HCT116 (cell line): ENCODE measurements around the gene APOBEC3B. TPM values are rescaled to one million over a fixed set of nuclear protein-coding genes. Genes with fewer than 3 reads are reported as not detected.

Source experiments
- ATAC-seq: fragments of 200-7000 bp; cut with Tn5 transposase; 2 replicates; pipeline ENCODE4 v1.9.1; 2020; ENCODE audit warnings: mild to moderate bottlenecking, moderate library complexity
- BruUV-seq: library from RNA; stranded (reverse); fragments of 400-500 nt; replicated peaks from 2 replicates; lab custom pipeline; 2021; lab: Mats Ljungman, UMichigan
- CTCF ChIA-PET: fragments of 300-600 bp; sonication (Branson Sonifier 250); formaldehyde crosslinking; loops from one replicate; lab custom pipeline; 2021; ENCODE audit warnings: antibody characterized with exemption; lab: Charles Lee
- POLR2A ChIA-PET: fragments of 300-600, 350-600 bp; sonication (Branson Sonifier 250); formaldehyde crosslinking; loops from one replicate; lab custom pipeline; 2021; ENCODE audit warnings: antibody characterized with exemption; lab: Charles Lee
- RAD21 ChIA-PET, 2 experiments: fragments of 300-600 bp; sonication (Branson Sonifier 250); formaldehyde crosslinking; loops; one replicate each; lab custom pipeline; 2023; ENCODE audit warnings: low total read pairs in 2 of 2; ENCODE audit not compliant: uncharacterized antibody in 2 of 2, unreplicated experiment in 2 of 2, low non-redundant PET in 1 of 2; lab: Charles Lee
- DNase-seq: peaks from one replicate; pipeline ENCODE4 v3.0.0-alpha.2; 2010; ENCODE audit warnings: low read depth, low spot score
- H2AFZ ChIP-seq: fragments of 200-600 bp; shearing (Covaris generic), sonication (generic); 2 replicates; pipeline ENCODE4 v1.6.1; 2017; ENCODE audit warnings: low read depth, mixed run types, mixed read lengths, antibody characterized with exemption, low read length; ENCODE audit not compliant: poor library complexity, severe bottlenecking
- H3K27ac ChIP-seq: 2 replicates; pipeline ENCODE4 v1.5.1; 2012; ENCODE audit warnings: low read depth, low read length
- H3K27me3 ChIP-seq: fragments of 200-600 bp; sonication (generic); 2 replicates; pipeline ENCODE4 v1.6.1; 2016; ENCODE audit warnings: mixed run types, low read length, mixed read lengths; ENCODE audit not compliant: insufficient read depth
- H3K36me3 ChIP-seq, 2 experiments: fragments of 200-500 bp in 1 of 2; fragments of 200-600 bp in 1 of 2; sonication (Bioruptor generic) in 1 of 2; sonication (generic) in 1 of 2; 2 replicates each; pipeline versions ENCODE4 v1.5.1 to v1.6.1; 2014 to 2016; ENCODE audit warnings: low read length in 2 of 2, inconsistent platforms in 1 of 2, mixed read lengths in 1 of 2, mixed run types in 1 of 2; ENCODE audit not compliant: insufficient read depth in 2 of 2, control insufficient read depth in 1 of 2
- H3K4me1 ChIP-seq, 2 experiments: fragments of 200-600 bp in 1 of 2; sonication (generic) in 1 of 2; 2 replicates each; pipeline versions ENCODE4 v1.5.1 to v1.6.1; 2012 to 2017; ENCODE audit warnings: low read length in 2 of 2, inconsistent platforms in 1 of 2, mild to moderate bottlenecking in 1 of 2, mixed read lengths in 1 of 2, mixed run types in 1 of 2, moderate library complexity in 1 of 2; ENCODE audit not compliant: insufficient read depth in 2 of 2, control insufficient read depth in 1 of 2
- H3K4me2 ChIP-seq: fragments of 200-600 bp; sonication (generic); 2 replicates; pipeline ENCODE4 v1.6.1; 2017; ENCODE audit warnings: mixed run types, low read length, mixed read lengths
- H3K4me3 ChIP-seq, 2 experiments: fragments of 200-600 bp in 1 of 2; sonication (generic) in 1 of 2; replicated peaks in 1 of 2; 2 replicates each; pipeline ENCODE4 v1.5.1; 2011 to 2016; ENCODE audit warnings: low read length in 2 of 2, control low read depth in 1 of 2, low read depth in 1 of 2, mild to moderate bottlenecking in 1 of 2, mixed read lengths in 1 of 2, mixed run types in 1 of 2
- H3K79me2 ChIP-seq: fragments of 200-600 bp; sonication (generic); 2 replicates; pipeline ENCODE4 v1.6.1; 2017; ENCODE audit warnings: mild to moderate bottlenecking, mixed run types, low read length, moderate library complexity, mixed read lengths; ENCODE audit not compliant: insufficient read depth
- H3K9ac ChIP-seq: fragments of 200-600 bp; sonication (generic); 2 replicates; pipeline ENCODE4 v1.6.1; 2016; ENCODE audit warnings: low read length, mixed read lengths
- H3K9me2 ChIP-seq: fragments of 200-600 bp; sonication (generic), shearing (Covaris generic); 2 replicates; pipeline ENCODE4 v1.6.1; 2017; ENCODE audit warnings: mixed run types, mild to moderate bottlenecking, moderate library complexity; ENCODE audit not compliant: insufficient read depth
- H3K9me3 ChIP-seq, 2 experiments: fragments of 200-500 bp in 1 of 2; fragments of 200-600 bp in 1 of 2; sonication (Bioruptor generic) in 1 of 2; sonication (generic) in 1 of 2; 2 replicates each; pipeline ENCODE4 v1.6.1; 2014 to 2017; ENCODE audit warnings: low read length in 2 of 2, mixed read lengths in 2 of 2, inconsistent platforms in 1 of 2, low read depth in 1 of 2, mild to moderate bottlenecking in 1 of 2, mixed run types in 1 of 2, moderate library complexity in 1 of 2; ENCODE audit not compliant: control insufficient read depth in 1 of 2, insufficient read depth in 1 of 2
- H4K20me1 ChIP-seq: fragments of 200-600 bp; sonication (generic), shearing (Covaris generic); 2 replicates; pipeline ENCODE4 v1.6.1; 2017; ENCODE audit warnings: mixed run types, mild to moderate bottlenecking, moderate library complexity; ENCODE audit not compliant: insufficient read depth
- CBX3 ChIP-seq: IDR thresholded peaks from 2 replicates; pipeline ENCODE4 v1.6.1; 2012; ENCODE audit warnings: low read depth
- CEBPB ChIP-seq: IDR thresholded peaks from 2 replicates; pipeline ENCODE4 v1.6.1; 2012; ENCODE audit warnings: low read depth
- ELF1 ChIP-seq: IDR thresholded peaks from 2 replicates; pipeline ENCODE4 v1.6.1; 2012; ENCODE audit warnings: low read depth, borderline replicate concordance
- EZH2phosphoT487 ChIP-seq: fragments of 200-600 bp; IDR thresholded peaks from 2 replicates; pipeline ENCODE4 v1.6.1; 2018; ENCODE audit warnings: antibody characterized with exemption, borderline replicate concordance
- FOSL1 ChIP-seq: IDR thresholded peaks from 2 replicates; pipeline ENCODE4 v1.6.1; 2012; ENCODE audit warnings: low read depth
- JUND ChIP-seq: IDR thresholded peaks from 2 replicates; pipeline ENCODE4 v1.6.1; 2012
- POLR2A ChIP-seq: IDR thresholded peaks from 2 replicates; pipeline ENCODE4 v1.7.0; 2011; ENCODE audit warnings: borderline replicate concordance; ENCODE audit not compliant: insufficient read depth, insufficient read length; ENCODE audit errors: extremely low read depth
- POLR2AphosphoS5 ChIP-seq: IDR thresholded peaks from 2 replicates; pipeline ENCODE4 v1.6.1; 2011; ENCODE audit warnings: mild to moderate bottlenecking, low read depth, low read length, moderate library complexity
- SIN3A ChIP-seq: IDR thresholded peaks from 2 replicates; pipeline ENCODE4 v1.6.1; 2012; ENCODE audit warnings: low read depth
- SP1 ChIP-seq: IDR thresholded peaks from 2 replicates; pipeline ENCODE4 v1.6.1; 2012; ENCODE audit warnings: low read depth
- SRF ChIP-seq: IDR thresholded peaks from 2 replicates; pipeline ENCODE4 v1.6.1; 2012; ENCODE audit warnings: low read depth
- ZFX ChIP-seq: fragments of 450-650 bp; IDR thresholded peaks from 2 replicates; pipeline ENCODE4 v1.6.1; 2017
- ZNF274 ChIP-seq: fragments of 200-500 bp; sonication (Bioruptor generic); IDR thresholded peaks from 2 replicates; pipeline ENCODE4 v1.6.1; 2014; ENCODE audit warnings: mild to moderate bottlenecking, low read depth, low read length, inconsistent platforms
- intact Hi-C: fragments of 100-400 bp; cut with micrococcal nuclease; formaldehyde crosslinking; loops from 2 replicates; pipeline ENCODE4 v1.10.0; 2022
- total RNA-seq: library from RNA; stranded (reverse); gene quantifications from one replicate; pipeline ENCODE4 v1.2.1, GENCODE V29; 2021; ENCODE audit not compliant: unreplicated experiment
- TF ChIP-seq, protein P1 (sequence below): IDR thresholded peaks from 2 replicates; pipeline ENCODE4 v1.6.1; 2012
- TF ChIP-seq, protein P2 (sequence below), 3 experiments: fragments of 200-600 bp in 1 of 3; sonication (generic) in 1 of 3; IDR thresholded peaks in 2 of 3; conservative IDR thresholded peaks in 1 of 3; 2 replicates each; pipeline ENCODE4 v1.5.1; 2012 to 2017; ENCODE audit warnings: low read depth in 2 of 3, low read length in 2 of 3, antibody characterized with exemption in 1 of 3, borderline replicate concordance in 1 of 3, control low read depth in 1 of 3, mild to moderate bottlenecking in 1 of 3, mixed read lengths in 1 of 3, mixed run types in 1 of 3, moderate library complexity in 1 of 3; ENCODE audit not compliant: insufficient read depth in 1 of 3
- TF ChIP-seq, protein P3 (sequence below): IDR thresholded peaks from 2 replicates; pipeline ENCODE4 v1.6.1; 2011; ENCODE audit warnings: mild to moderate bottlenecking, low read length, moderate library complexity; ENCODE audit not compliant: insufficient replicate concordance; ENCODE audit errors: extremely low read depth
- TF ChIP-seq, protein P4 (sequence below): IDR thresholded peaks from 2 replicates; pipeline ENCODE4 v1.6.1; 2012
- TF ChIP-seq, protein P5 (sequence below): IDR thresholded peaks from 2 replicates; pipeline ENCODE4 v1.6.1; 2012; ENCODE audit warnings: low read depth

Gene APOBEC3B
- total RNA-seq, 1 experiment from 2014 or later, result 10.3 TPM

DNA sequence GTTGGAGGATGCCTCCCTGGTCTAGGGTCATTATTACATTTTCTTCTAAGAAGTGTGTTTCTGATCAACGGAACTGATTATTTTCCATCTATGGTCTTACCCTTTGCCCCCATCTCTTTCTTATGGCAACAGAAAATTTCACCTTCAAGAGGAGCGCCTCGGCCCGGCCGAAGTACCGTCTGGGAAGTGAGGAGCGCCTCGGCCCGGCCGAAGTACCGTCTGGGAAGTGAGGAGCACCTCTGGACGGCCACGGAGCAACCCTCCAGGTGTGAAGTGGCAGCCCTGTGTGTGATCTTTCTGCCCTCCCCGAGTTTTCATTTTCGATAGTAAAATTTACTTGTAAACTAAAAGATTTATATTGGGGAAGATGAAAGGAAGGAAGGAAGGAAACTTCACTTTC lies 28.8 kb downstream of the APOBEC3B start:
- Histone ChIP-seq H3K79me2 (peaks cover 11% of the 10 kb centered on the region), H3K27ac (no peak overlapping the region), H3K4me3 (no peak overlapping the region), H3K9me3 (no peaks in the 10 kb centered on the region), H2AFZ (no peak overlapping the region), H3K4me2 (no peak overlapping the region), H3K9me2 (no peaks in the 10 kb centered on the region), H3K9ac (no peak overlapping the region), H3K4me1 (peaks cover 3 to 22% of the 10 kb centered on the region in 2 experiments; a peak in 3 of 4 replicates), H4K20me1 (no peaks in the 10 kb centered on the region), H3K27me3 (no peaks in the 10 kb centered on the region), H3K36me3 (no peaks in the 10 kb centered on the region)
- intact Hi-C loops, result no loop called here
- DNase-seq (no peak), ATAC-seq (no peak)
- CTCF ChIA-PET, result no interaction called here
- POLR2A ChIA-PET, result no interaction called here
- TF ChIP-seq ZFX (no peak), FOSL1 (no peak), SIN3A (no peak), JUND (no peak), CEBPB (no peak), SRF (no peak), CBX3 (no peak), EZH2phosphoT487 (no peak), POLR2A (no peak), ZNF274 (no peak), ELF1 (no peak), POLR2AphosphoS5 (no peak), SP1 (no peak)
- TF ChIP-seq, protein P1, sequence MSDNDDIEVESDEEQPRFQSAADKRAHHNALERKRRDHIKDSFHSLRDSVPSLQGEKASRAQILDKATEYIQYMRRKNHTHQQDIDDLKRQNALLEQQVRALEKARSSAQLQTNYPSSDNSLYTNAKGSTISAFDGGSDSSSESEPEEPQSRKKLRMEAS, result no peak
- TF ChIP-seq, protein P2, sequence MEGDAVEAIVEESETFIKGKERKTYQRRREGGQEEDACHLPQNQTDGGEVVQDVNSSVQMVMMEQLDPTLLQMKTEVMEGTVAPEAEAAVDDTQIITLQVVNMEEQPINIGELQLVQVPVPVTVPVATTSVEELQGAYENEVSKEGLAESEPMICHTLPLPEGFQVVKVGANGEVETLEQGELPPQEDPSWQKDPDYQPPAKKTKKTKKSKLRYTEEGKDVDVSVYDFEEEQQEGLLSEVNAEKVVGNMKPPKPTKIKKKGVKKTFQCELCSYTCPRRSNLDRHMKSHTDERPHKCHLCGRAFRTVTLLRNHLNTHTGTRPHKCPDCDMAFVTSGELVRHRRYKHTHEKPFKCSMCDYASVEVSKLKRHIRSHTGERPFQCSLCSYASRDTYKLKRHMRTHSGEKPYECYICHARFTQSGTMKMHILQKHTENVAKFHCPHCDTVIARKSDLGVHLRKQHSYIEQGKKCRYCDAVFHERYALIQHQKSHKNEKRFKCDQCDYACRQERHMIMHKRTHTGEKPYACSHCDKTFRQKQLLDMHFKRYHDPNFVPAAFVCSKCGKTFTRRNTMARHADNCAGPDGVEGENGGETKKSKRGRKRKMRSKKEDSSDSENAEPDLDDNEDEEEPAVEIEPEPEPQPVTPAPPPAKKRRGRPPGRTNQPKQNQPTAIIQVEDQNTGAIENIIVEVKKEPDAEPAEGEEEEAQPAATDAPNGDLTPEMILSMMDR (IDR thresholded peaks at IDR 0.05 in 2 of 3, conservative IDR thresholded peaks at IDR 0.05 in 1 of 3; ENCODE audit: borderline replicate concordance in 1 of 3, insufficient read depth in 1 of 3, low read depth in 2 of 3, low read length in 2 of 3), result no peak
- TF ChIP-seq, protein P3, sequence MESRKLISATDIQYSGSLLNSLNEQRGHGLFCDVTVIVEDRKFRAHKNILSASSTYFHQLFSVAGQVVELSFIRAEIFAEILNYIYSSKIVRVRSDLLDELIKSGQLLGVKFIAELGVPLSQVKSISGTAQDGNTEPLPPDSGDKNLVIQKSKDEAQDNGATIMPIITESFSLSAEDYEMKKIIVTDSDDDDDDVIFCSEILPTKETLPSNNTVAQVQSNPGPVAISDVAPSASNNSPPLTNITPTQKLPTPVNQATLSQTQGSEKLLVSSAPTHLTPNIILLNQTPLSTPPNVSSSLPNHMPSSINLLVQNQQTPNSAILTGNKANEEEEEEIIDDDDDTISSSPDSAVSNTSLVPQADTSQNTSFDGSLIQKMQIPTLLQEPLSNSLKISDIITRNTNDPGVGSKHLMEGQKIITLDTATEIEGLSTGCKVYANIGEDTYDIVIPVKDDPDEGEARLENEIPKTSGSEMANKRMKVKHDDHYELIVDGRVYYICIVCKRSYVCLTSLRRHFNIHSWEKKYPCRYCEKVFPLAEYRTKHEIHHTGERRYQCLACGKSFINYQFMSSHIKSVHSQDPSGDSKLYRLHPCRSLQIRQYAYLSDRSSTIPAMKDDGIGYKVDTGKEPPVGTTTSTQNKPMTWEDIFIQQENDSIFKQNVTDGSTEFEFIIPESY, result no peak
- TF ChIP-seq, protein P4, sequence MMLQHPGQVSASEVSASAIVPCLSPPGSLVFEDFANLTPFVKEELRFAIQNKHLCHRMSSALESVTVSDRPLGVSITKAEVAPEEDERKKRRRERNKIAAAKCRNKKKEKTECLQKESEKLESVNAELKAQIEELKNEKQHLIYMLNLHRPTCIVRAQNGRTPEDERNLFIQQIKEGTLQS, result no peak
- TF ChIP-seq, protein P5, sequence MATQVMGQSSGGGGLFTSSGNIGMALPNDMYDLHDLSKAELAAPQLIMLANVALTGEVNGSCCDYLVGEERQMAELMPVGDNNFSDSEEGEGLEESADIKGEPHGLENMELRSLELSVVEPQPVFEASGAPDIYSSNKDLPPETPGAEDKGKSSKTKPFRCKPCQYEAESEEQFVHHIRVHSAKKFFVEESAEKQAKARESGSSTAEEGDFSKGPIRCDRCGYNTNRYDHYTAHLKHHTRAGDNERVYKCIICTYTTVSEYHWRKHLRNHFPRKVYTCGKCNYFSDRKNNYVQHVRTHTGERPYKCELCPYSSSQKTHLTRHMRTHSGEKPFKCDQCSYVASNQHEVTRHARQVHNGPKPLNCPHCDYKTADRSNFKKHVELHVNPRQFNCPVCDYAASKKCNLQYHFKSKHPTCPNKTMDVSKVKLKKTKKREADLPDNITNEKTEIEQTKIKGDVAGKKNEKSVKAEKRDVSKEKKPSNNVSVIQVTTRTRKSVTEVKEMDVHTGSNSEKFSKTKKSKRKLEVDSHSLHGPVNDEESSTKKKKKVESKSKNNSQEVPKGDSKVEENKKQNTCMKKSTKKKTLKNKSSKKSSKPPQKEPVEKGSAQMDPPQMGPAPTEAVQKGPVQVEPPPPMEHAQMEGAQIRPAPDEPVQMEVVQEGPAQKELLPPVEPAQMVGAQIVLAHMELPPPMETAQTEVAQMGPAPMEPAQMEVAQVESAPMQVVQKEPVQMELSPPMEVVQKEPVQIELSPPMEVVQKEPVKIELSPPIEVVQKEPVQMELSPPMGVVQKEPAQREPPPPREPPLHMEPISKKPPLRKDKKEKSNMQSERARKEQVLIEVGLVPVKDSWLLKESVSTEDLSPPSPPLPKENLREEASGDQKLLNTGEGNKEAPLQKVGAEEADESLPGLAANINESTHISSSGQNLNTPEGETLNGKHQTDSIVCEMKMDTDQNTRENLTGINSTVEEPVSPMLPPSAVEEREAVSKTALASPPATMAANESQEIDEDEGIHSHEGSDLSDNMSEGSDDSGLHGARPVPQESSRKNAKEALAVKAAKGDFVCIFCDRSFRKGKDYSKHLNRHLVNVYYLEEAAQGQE, result no peak
- RAD21 ChIA-PET, result no interaction called here
- no TSS peak for BruUV-seq
